ENCODE data around the gene TICAM1. TPM values are rescaled to one million over a fixed set of nuclear protein-coding genes. Genes with fewer than 3 reads are reported as not detected.
A peak's percentile ranks its signal among the peaks of the same experiment; 100 is the strongest.

Gene TICAM1
- total and polyA plus RNA-seq, 2 of the 8 experiments (the other 6 are each of a cell fraction or from before 2014, with no cell fraction given): 0.41 to 0.65 TPM

DNA sequence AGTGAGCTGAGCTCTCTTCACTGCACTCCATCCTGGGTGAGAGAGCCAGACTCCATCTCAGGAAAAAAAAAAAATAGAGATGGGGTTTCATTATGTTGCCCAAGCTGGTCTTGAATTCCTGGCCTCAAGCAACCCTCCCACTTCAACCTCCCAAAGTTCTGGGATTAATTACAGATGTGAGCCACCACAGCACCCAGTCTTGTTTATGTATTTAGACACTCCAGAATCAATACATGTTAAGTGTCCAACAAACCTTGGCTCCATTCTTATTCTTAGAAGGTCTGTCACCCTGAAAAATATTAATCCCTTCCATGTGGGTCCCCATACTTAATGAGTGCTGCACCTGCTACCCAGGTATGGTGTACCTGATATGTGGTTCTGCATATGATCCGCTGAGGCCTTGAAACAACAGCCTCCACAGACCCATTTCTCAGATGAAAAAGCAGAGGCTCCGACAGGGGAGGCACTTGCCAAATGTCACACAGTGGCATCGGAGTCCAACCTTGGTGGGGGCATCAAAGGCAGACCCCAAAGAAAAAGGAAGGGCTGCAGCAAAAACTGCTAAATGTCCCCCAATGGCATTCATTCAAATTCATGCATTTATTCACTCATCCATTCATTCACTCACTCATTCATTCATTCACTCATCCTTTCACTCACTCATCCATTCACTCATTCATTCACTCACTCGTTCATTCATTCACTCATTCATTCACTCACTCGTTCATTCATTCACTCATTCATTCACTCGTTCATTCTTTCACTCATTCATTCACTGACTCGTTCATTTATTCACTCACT is 16.7 kb downstream of the TICAM1 start:
- H3K4me1 ChIP-seq (replicated peaks in 1 of 4; ENCODE audit: control insufficient read depth in 3 of 4, insufficient read depth in 4 of 4, low read length in 3 of 4): no peaks in the 10 kb centered on the region; a peak in 1 of 7 replicates
- no peak overlapping the region for H3K4ac ChIP-seq (replicated peaks; ENCODE audit: insufficient read length, low read depth, low read length)
- ChIA-PET POLR2A (ENCODE audit: partially characterized antibody) (interaction anchor here (0.7 kb wide), 1 partner anchor 12 kb away, joined by 3 read pairs; no protein-coding TSS in a partner anchor), CTCF (ENCODE audit: partially characterized antibody) (interaction anchor here (0.6 to 1.7 kb wide), 3 partner anchors 97 to 141 kb away, joined by 3 to 4 read pairs (median 3); no protein-coding TSS in a partner anchor)
- peak overlapping the region in 1 of 4 experiments; percentile 30; a peak in 1 of 8 replicates for H3K4me3 ChIP-seq (ENCODE audit: extremely low read depth in 1 of 4, insufficient read depth in 2 of 4, low read depth in 3 of 4, low read length in 4 of 4)
- no peak overlapping the region for H2BK12ac ChIP-seq (ENCODE audit: low read depth, low read length)
- no peak overlapping the region for H2BK20ac ChIP-seq (ENCODE audit: low read length)
- H2BK15ac ChIP-seq (ENCODE audit: low read length): 0 out of 2 replicates have a peak overlapping the region, but pooled peaks have one; percentile 88
- no peak overlapping the region for H3K4me2 ChIP-seq (ENCODE audit: insufficient read depth in 1 of 2, low read depth in 2 of 2, low read length in 2 of 2)
- no peak overlapping the region for H3K9ac ChIP-seq (replicated peaks in 1 of 4; ENCODE audit: extremely low read depth in 1 of 4, low read depth in 3 of 4, low read length in 3 of 4)
- no peak overlapping the region for H3K27ac ChIP-seq (ENCODE audit: low read depth, low read length)
- H3K79me1 ChIP-seq (ENCODE audit: low read depth, low read length): no peaks in the 10 kb centered on the region
- no peak overlapping the region for H3K23ac ChIP-seq (ENCODE audit: insufficient read length)
- H2AK5ac ChIP-seq (ENCODE audit: low read depth, low read length): 0 out of 2 replicates have a peak overlapping the region, but pooled peaks have one; percentile 39
- no peak overlapping the region for H2AFZ ChIP-seq (ENCODE audit: low read length)
- no peak overlapping the region for H3K56ac ChIP-seq (replicated peaks; ENCODE audit: insufficient read length, low read depth, low read length)
- DNase-seq (ENCODE audit: low read depth in 1 of 2, low spot score in 2 of 2) (no peak), FAIRE-seq (no peak)
- peaks cover 2 to 4% of the 10 kb centered on the region in 2 experiments; a peak in 2 of 4 replicates for H3K9me3 ChIP-seq (ENCODE audit: insufficient read depth in 2 of 2, low read depth in 1 of 2, low read length in 1 of 2)
- H4K5ac ChIP-seq (ENCODE audit: insufficient read length, low read depth, low read length): no peak overlapping the region
- H3K23me2 ChIP-seq (ENCODE audit: low read depth, low read length): no peaks in the 10 kb centered on the region
- no peaks in the 10 kb centered on the region for H4K20me1 ChIP-seq (replicated peaks in 1 of 2; ENCODE audit: control insufficient read depth in 1 of 2, insufficient read depth in 2 of 2, low read length in 2 of 2)
- H2BK120ac ChIP-seq (replicated peaks; ENCODE audit: low read depth, low read length): no peak overlapping the region
- no peak overlapping the region for H4K8ac ChIP-seq (ENCODE audit: extremely low read depth, insufficient read depth, low read length)
- no peak overlapping the region for H2BK5ac ChIP-seq (ENCODE audit: low read depth, low read length)
- peaks cover 0 to 14% (median 12%) of the 10 kb centered on the region in 4 experiments; a peak in 6 of 7 replicates for H3K27me3 ChIP-seq (replicated peaks in 1 of 4; ENCODE audit: control insufficient read depth in 3 of 4, extremely low read depth in 1 of 4, insufficient read depth in 3 of 4, low read length in 3 of 4)
- H4K91ac ChIP-seq (replicated peaks; ENCODE audit: insufficient read length, low read length): no peak overlapping the region
- H3K14ac ChIP-seq (ENCODE audit: insufficient read length): no peak overlapping the region
- H3K79me2 ChIP-seq (ENCODE audit: control insufficient read depth in 1 of 2, insufficient read depth in 2 of 2, low read length in 2 of 2): no peaks in the 10 kb centered on the region
- no peaks in the 10 kb centered on the region for H3K36me3 ChIP-seq (ENCODE audit: control insufficient read depth in 2 of 4, insufficient read depth in 4 of 4, low read length in 3 of 4)
- no peak overlapping the region for H3K18ac ChIP-seq (ENCODE audit: extremely low read depth, low read length)
- WGBS, 2 experiments (ENCODE audit: extremely low coverage in 1 of 2, insufficient coverage in 1 of 2, insufficient read length in 1 of 2, insufficient replicate concordance in 2 of 2, low coverage in 1 of 2, low lambda C conversion rate in 2 of 2, missing lambda C conversion rate in 1 of 2): 79 to 100% methylated on average over 3 to 7 of the region's 7 CpGs
- no peak for TF ChIP-seq EGR1 (IDR thresholded peaks at IDR 0.05; ENCODE audit: borderline replicate concordance, low read depth, low read length)
- TF ChIP-seq EZH2 (IDR thresholded peaks at IDR 0.05; ENCODE audit: low read depth, low read length, severe bottlenecking): no peak
- TF ChIP-seq MAFK (IDR thresholded peaks at IDR 0.05; ENCODE audit: low read depth, low read length): no peak
- no peak for TF ChIP-seq BRCA1 (IDR thresholded peaks at IDR 0.05; ENCODE audit: low read depth, low read length)
- TF ChIP-seq KDM1A (IDR thresholded peaks at IDR 0.05; ENCODE audit: borderline replicate concordance, low read length): no peak
- no peak for TF ChIP-seq SIX5 (IDR thresholded peaks at IDR 0.05; ENCODE audit: low read depth, low read length)
- TF ChIP-seq CBX8 (IDR thresholded peaks at IDR 0.05; ENCODE audit: borderline replicate concordance, low read depth, low read length): no peak
- no peak for TF ChIP-seq CREB1 (IDR thresholded peaks at IDR 0.05)
- no peak for TF ChIP-seq TAF1 (IDR thresholded peaks at IDR 0.05; ENCODE audit: low read depth, low read length)
- no peak for TF ChIP-seq POU5F1 (IDR thresholded peaks at IDR 0.05; ENCODE audit: low read depth, low read length)
- TF ChIP-seq SUZ12 (IDR thresholded peaks at IDR 0.05; ENCODE audit: low read length): no peak
- TF ChIP-seq SAP30 (IDR thresholded peaks at IDR 0.05; ENCODE audit: insufficient read depth, insufficient replicate concordance, low read length): no peak
- no peak for TF ChIP-seq SRF (IDR thresholded peaks at IDR 0.05; ENCODE audit: low read depth, low read length)

All from H1 (cell line).